Panc1 (cell line): Measurements from ENCODE around the gene SSUH2.

Experiments
- POLR2AphosphoS5 ChIP-seq: IDR thresholded peaks from 2 replicates; pipeline ENCODE4 v1.6.1; 2012; ENCODE audit warnings: mild to moderate bottlenecking, low read depth, low read length, moderate library complexity
- TF ChIP-seq, protein P1 (sequence below): fragments of 450-650 bp; IDR thresholded peaks from 2 replicates; pipeline ENCODE4 v1.5.1; 2017; ENCODE audit warnings: mild to moderate bottlenecking

DNA sequence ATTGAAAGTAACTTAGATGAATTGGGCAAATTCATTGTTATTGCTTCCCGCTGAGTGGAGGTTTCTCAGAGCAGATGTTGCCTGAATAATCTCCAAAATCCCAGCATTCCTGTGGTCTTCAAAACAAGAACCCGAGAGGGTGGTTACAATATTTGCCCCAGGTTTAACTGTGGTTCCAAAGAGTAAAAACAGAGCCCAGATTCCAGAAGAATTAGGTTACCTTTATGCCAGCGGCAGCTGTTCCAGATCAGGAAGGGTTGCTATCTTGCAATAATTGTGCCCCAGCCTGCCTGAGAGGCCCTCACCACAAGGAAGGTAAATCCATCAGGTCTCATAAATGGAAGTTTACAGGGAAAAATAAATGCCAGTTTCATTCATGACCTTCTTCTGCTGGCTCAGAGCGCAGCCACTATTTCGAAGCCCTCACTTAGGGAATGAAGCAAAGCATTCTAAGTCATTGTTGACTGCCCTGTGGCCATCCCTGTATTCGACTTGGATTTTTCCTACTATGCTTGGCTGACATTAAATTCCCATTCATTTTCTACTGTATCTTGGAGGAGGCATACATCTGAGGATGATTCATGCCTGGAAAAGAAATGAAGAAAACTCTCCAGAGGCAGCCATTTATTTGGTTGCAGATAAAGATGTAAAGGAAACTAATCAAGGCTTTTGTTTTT is 54.6 kb downstream of the SSUH2 start:
- TF ChIP-seq, protein P1, sequence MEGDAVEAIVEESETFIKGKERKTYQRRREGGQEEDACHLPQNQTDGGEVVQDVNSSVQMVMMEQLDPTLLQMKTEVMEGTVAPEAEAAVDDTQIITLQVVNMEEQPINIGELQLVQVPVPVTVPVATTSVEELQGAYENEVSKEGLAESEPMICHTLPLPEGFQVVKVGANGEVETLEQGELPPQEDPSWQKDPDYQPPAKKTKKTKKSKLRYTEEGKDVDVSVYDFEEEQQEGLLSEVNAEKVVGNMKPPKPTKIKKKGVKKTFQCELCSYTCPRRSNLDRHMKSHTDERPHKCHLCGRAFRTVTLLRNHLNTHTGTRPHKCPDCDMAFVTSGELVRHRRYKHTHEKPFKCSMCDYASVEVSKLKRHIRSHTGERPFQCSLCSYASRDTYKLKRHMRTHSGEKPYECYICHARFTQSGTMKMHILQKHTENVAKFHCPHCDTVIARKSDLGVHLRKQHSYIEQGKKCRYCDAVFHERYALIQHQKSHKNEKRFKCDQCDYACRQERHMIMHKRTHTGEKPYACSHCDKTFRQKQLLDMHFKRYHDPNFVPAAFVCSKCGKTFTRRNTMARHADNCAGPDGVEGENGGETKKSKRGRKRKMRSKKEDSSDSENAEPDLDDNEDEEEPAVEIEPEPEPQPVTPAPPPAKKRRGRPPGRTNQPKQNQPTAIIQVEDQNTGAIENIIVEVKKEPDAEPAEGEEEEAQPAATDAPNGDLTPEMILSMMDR = no peak
- TF ChIP-seq POLR2AphosphoS5 = no peak
